ENCODE measurements around the gene C9orf152.
"Not testable (repeated sequence)": the region's sequence is repeated elsewhere in the genome, so short reads cannot be mapped to it uniquely, and the experiment has no call there.

C9orf152 gene, protein sequence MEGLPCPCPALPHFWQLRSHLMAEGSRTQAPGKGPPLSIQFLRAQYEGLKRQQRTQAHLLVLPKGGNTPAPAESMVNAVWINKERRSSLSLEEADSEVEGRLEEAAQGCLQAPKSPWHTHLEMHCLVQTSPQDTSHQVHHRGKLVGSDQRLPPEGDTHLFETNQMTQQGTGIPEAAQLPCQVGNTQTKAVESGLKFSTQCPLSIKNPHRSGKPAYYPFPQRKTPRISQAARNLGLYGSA

DNA sequence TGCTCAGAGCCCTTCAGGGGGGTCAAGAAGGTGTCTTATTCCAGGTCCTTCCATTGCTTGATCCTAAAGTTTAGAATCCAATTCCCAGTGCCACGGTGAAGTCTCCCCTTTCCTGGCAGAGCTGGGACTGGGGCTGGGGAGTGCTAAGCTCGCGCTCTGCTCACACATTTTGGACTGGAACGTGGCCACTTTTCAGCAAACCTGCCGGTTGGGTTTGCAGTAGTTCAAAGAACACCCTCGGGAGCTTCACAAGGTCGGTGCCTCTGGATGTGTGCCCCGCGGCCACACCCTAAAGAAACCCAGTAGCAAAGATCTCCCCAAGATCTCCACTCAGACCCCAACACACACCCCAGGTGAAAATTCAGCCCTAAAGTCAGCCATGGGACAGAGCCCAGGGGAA lies at the start of gene C9orf152:
C9orf152 (minus strand) TSS at position 129 of the 400 bp plus-strand sequence. CDS start 580 bp downstream, outside the sequence.
- DNase-seq = no peak

DNA sequence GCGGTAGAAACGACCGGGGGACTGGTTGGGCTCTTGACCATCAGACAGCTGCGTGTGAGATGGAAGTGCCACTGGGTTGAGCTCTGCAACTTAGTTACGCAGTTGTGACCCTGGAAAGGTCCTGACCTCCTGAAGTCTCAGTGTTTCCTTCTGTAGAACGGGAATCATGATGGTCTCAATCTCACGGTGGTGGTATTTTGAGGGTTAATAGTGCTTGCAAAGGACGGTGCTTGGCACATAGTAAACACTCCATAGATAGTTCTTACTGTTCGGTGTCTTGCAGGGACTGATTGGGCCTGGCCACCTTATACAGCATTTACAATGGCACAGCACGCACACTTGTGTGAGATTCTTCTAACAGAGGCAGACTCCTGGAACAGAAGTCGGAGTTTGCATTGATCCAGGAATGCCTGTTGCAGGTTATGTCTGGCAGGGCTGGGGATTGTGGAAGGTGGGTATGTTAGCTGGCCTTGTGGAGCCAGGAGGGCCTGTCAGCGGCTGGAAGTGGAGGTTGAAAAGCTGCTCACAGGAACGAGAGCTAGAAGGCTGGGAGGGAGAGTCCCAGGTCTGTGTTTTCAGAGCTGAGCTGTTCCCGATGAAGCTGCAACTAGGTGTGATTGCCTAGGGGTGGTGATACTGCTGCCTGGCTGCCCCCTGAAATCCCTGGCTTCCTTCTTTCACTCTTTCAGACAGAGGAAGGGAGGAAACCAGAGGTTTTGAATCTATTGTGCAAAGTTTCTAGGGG lies 49.3 kb upstream of the C9orf152 start:
- no peak for DNase-seq

DNA sequence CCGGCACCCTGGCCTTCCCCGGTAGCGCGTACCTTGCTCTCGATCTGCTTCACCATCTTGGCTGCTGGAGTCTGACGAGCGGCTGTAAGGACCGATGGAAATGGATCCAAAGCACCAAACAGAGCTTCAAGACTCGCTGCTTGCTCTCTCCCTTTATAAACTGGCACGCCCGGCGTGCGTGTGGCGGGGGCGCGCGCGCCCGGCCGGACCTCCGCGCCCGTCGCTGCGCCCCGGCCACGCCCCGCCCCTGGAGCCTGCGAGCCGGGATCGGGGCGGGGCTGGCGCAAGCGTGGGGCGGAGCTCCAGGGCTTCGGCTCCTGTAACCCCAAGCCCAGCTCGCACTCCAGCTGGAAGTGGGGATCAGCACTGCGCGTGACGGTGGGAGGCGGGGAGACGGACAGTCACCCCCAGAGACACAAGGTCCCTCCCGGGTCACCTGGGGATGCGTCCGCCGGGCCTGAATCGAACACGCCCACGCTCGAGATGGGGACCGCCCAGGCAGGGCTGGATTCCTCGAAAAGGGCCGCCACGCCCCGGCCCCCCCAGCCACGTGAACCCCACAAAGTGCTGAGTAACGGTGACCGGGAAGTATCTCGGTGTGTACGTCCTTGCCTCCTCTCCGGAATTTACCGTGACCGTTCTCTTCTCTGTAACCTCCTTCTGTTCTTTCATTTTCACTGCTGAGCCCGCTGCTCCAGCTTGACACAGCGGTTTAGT lies 48.6 kb upstream of the C9orf152 start, which contains the start of gene TXN:
TXN (minus strand) TSS at position 128 of the 717 bp plus-strand sequence; CDS start at position 56, 72 bp downstream.
- DNase-seq = peak; percentile 85

DNA sequence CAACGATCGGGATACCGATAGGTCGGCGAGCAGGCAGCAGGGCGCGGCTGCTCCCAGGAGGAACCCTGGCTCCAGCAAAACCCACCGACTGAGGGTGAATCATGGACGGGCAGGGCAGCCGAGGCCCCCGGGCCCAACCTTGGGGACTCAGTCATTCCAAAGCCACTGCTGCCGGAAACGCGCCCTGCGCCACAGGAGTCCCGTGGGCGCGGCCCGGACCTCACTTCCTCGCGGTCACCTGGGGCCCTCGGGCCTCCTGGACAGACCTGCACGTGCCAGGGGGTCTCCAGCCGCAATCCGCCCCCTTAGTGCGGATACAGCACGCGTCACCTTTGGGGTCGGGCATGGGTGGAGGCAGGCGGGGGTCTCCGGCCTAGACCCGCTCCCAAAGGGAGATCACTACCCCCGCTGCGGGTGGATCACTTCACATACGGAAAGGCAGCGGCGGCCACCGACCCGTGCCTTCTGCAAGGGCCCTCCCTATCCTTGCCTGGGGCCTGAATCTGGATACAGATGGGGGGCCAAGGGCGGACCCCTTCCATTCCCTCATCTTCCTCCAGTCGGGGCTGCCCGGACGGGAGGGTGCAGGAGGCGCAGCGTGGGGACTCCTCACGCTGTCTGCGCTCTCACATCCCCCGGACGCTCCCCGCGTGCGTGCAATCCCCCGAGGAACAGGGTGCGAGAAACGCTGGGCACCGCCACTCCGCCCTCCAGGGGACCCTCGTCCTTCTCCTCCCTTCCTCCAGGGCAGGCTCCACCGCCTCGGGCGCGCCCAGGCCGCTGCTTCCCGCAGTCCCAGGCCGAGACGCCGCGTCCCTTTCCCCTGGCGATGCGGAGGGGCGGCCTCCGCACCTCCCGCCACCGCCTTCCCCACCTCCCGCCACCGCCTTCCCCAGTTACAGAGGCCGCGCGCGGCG lies 47.8 kb upstream of the C9orf152 start:
- DNase-seq = peak; percentile 41

GRCh38 chr9:110255034-110255462 lies 47.1 kb upstream of the C9orf152 start:
- DNase-seq = no peak

DNA sequence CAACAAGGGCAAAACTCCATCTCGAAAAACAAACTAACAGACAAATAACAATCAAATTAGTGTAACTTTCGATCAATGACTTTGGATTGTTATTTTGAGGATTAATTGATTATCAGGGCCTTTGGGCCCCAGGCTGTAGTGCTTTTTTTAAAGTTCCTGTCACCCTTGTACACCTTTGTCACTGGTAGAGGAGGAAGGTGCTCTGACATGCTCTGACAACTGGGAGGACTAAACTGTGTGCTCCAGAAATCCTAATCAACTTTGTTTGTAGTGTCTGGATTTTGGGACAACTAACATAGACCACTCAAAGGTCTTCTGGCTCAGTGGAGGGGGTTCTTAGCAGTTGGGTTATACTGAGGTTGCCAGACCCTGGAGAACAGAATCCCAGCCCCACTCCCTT lies 46.5 kb upstream of the C9orf152 start:
- DNase-seq = no peak

- no peak for DNase-seq
These were observed 44.7 kb upstream of the C9orf152 start for GRCh38 chr9:110252509-110253139.

DNA sequence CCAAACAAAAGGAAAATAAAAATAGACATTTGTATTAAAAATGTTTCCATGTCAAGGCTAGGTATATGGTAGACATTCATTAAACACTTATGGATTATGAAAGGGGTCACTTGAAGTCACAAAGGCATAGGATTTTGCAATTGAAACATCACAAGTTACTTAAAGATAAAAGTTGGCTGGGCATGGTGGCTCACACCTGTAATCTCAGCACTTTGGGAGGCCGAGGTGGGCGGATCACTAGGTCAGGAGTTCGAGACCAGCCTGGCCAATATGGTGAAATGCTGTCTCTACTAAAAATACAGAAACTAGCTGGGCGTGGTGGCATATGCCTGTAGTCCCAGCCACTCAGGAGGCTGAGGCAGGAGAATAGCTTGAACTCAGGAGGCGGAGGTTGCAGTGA lies 43.8 kb upstream of the C9orf152 start:
- DNase-seq = not testable (repeated sequence)

DNA sequence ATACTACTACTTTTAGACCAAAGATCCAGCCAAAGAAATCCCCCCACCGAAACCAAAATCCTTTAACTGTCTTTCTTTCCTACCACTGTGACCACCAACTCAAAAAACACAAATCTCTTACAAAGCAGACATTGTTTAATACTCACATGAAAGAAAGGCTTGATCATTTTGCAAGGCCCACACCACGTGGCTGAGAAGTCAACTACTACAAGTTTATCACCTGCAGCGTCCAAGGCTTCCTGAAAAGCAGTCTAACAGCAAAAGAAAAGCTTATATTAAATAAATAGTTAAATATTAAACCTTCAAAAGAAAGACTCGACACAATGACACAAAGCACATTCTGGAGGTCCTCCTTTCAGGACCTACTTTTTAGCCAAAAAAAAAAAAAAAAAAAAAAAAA lies 43.3 kb upstream of the C9orf152 start:
- DNase-seq = no peak

GRCh38 chr9:110249603-110250002 lies 41.6 kb upstream of the C9orf152 start:
- DNase-seq = no peak

DNA sequence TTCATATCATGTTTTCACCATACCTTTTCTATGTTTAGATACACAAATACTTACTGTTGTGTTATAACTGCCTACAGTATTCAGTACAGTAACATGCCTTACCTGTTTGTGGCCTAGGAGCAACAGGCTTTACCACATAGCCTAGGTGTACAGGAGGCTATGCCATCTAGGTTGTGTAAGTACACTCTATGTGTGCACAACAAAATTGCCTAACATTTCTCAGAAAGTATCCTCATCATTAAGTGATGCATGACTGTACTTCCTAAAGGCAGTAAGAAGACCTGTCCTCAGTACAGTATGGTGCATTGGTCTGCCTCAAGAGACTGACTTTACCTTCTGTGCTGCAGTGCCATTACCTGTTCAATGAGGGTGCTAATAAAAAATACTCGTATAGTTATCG lies 40.4 kb upstream of the C9orf152 start:
- DNase-seq = no peak

- no peak for DNase-seq
These were observed 38.3 kb upstream of the C9orf152 start for GRCh38 chr9:110246214-110246613.

DNA sequence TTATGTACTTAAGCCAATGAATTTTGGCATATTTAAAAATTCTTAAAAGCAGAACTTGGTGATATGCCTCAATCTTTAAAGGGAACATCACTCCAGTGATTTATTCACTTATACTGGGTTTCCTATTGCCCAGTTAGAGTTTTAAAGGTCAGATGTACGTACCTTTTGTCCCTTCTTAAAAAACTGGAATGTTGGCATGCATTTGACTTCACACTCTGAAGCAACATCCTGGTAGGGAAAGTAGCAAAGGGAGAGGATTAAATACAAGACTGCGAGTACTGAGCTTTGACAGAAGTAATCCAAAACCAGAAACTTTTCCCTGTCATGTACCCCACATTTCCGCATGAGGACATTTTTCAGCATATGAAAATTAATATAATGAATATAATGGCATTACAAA lies 36.7 kb upstream of the C9orf152 start:
- DNase-seq = no peak

DNA sequence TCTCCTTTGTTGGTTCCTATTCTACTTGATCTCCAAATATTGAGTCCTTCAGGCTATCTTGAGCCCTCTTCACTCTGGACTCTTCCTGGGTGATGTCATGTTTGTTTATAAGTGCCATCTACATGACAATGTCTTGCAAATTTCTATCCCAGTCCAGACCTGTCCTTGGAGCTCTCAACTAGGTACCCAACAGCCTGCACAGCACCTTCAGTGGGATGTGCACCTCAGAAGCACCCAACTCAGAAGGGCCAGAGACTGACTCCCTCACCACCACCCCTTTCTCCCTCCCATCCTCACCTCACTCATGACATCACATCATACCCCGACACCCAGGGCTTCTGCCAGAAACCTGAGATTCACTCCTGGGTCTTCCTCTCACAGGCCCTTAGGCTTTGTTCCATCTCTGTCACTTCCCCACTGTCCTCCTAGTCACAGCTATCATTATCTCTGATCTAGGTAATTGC lies 33.9 kb upstream of the C9orf152 start:
- DNase-seq = no peak

DNA sequence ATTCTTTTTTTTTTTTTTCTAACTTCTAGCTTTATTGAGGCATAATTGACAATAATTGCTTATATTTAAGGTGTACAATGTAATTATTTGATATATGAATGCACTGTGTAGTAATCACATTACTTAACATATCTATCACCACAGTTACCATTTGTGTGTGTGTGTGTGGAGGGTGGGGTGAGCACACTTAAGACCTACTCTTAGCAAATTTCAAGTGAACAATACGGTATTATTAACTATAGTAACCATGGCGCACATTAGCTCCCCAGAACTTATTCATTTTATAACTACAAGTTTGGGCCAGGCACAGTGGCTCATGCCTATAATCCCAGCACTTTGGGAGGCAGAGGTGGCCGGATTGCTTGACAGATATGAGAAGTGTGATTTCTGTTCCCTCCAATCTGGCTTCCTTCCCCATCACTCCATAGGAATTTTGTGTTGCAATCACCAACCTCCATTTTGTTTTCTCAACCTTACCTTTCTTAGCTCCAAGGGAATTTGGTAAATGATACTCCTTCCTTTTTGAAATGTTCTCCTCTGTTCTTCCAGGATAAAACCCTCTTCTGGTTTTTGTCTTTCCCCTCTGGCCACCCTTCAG lies 33.4 kb upstream of the C9orf152 start:
- DNase-seq = no peak

- DNase-seq = no peak
These were observed 32.2 kb upstream of the C9orf152 start for GRCh38 chr9:110240198-110240597.

GRCh38 chr9:110228321-110228720 lies 20.4 kb upstream of the C9orf152 start:
- no peak for DNase-seq

DNA sequence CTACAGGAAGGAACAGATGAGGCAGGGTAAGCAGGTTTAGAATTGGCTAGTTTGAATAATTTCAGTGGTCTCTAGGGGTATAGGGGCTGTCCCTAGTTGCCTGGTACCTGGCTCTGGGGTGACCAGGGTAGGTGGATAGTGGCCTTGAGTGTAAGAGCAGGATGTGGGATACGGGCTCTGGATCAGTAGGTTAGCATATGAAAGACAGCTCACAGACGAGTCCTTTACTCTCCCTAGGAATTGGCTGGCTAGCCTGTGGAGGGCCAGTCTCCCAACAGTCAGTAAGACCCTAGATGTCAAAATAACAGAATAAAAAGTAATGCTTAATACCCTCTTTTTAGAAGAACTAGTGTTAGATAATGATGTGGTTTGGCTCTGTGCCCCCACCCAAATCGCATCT lies 16.6 kb upstream of the C9orf152 start:
- no peak for DNase-seq

DNA sequence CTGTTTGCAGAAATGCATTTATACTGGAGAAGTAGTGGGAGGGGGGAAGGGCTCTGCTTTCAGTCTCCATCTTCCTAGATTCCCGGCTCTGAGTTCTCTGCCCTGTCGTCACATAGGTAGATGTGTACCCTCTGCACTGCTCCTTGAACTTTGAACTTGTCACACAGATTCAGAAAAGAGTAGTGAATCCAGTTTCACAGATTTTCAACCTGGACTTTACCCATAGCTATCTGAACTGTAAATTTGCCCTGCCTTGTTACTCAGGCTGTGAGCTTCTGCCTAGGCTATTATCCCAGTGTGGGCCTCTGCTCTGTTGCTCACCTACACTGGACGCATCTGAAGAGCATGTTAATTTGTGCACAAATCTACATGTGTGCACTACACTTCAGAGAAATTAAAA lies 12.8 kb upstream of the C9orf152 start:
- DNase-seq = no peak

DNA sequence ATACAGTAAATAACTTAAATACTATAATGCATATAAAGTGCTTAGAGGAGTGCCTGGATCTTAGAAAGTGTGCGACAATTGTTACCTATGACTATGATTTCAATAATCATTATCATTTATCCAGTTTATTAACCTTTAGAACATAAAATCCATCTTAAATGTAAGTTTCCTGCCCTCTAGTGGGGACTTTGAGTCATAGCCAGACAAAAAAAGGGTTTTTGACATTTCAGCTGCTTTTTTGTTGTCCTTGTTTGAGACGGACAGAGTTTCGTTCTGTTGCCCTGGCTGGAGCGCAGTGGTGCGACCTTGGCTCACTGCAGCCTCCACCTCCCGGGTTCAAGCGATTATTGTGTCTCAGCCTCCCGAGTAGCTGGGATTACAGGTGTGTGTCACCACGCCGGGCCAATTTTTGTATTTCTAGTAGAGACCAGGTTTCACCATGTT lies 9.7 kb upstream of the C9orf152 start:
- no peak for DNase-seq

DNA sequence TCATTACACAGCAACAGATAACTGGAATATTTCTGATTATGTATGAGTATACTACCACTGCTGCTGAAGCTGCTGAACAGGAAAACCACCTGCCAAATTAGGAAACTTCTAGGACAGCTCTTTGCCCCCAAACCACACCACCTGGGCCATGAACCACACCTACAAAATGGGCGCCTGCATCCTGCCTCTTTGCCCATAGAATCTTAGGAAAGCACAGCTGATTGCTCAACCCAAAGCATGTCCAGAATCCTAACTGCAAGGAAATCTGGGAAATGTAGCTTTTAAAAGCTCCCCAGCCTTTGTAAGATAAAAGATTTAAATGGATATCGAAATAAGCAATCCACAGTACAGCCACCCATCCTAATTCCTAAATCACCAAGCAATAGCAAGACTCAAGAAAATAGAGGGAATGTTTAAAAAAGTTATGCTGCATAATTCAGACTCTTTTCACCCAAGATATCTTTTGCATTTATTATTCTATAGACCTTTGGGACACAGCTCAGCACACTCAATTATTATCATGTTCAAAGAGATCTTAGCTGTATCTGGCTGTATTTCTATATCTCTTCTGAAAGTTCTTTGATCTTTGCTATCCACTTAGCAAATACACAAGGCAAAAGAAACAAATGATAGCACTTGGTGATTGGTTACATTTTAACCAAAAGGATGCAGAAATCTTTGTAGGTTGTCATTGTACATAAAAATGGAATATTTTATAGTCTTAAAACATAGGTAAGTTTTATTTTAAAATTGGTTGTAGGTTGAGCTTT lies 6.8 kb upstream of the C9orf152 start:
- DNase-seq = no peak
